GM21367 (cell line): ENCODE results near the gene MUC2.

Source experiments
- ATAC-seq: cut with Tn5 transposase; IDR thresholded peaks from one replicate; pipeline ENCODE4 v1.9.1; 2021; ENCODE audit not compliant: unreplicated experiment

Gene MUC2

DNA sequence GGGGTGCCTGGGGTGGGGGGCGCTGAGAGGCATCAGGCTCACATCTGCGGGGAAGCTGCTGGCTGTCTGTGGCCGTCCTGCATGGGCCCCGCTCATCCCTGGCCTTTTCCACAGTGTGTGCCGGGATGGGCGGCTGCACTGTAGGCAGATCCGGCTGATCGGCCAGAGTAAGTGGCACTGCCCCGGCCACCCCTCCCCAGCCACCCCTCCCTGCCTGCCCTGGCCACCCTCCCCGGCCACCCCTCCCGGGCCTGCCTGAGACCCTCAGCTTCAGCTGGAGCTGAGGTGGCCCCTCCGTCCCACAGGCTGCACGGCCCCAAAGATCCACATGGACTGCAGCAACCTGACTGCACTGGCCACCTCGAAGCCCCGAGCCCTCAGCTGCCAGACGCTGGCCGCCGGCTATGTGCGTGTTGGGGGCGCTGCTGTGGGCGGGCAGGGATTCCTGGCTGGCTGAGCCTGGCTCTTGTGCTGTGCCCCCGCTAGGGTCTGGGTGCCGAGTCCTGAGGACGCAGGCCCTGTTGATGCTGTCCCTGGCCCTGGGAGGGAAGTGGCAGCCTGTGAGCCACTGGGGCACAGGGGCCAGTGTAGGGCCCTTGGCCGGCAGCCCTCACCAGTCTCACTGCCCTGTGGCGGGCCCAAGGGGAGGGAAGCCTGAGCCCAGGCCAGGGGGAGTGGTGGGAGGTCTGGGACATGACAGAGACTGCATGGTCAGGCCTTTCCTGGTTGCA, 10.9 kb downstream of the MUC2 start:
- no peak for ATAC-seq

GRCh38 chr11:1086171-1087102, 11.8 kb downstream of the MUC2 start:
- ATAC-seq, result no peak

DNA sequence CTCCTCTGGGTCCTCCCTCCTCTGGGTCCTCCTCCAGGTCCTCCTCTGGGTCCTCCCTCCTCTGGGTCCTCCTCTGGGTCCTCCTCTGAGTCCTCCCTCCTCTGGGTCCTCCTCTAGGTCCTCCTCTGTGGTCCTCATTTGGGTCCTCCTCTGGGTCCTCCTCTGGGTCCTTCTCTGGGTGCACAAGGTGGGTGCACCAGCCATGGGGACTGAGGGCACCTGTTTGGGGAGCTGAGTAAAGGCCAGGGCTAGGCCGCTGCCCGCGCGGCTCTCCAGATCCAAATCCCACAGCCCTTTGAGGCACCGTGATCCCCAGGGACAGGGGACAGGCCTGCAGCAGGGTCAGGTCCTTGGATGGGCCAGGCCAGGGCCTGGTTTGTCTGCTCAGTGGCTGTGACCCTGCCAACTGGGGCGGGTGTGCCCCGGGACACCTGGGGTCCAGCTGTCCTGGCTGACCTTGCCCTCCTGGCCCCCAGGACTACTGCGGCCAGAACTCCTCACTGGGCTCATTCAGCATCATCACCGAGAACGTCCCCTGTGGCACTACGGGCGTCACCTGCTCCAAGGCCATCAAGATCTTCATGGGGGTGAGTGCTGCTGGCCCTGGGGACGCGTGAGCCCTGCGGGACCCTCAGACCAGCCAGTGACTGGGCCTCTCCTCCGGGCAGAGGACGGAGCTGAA, 12.7 kb downstream of the MUC2 start:
- ATAC-seq, result no peak

- ATAC-seq, result no peak
Measured at GRCh38 chr11:1087961-1088926, 13.6 kb downstream of the MUC2 start.

DNA sequence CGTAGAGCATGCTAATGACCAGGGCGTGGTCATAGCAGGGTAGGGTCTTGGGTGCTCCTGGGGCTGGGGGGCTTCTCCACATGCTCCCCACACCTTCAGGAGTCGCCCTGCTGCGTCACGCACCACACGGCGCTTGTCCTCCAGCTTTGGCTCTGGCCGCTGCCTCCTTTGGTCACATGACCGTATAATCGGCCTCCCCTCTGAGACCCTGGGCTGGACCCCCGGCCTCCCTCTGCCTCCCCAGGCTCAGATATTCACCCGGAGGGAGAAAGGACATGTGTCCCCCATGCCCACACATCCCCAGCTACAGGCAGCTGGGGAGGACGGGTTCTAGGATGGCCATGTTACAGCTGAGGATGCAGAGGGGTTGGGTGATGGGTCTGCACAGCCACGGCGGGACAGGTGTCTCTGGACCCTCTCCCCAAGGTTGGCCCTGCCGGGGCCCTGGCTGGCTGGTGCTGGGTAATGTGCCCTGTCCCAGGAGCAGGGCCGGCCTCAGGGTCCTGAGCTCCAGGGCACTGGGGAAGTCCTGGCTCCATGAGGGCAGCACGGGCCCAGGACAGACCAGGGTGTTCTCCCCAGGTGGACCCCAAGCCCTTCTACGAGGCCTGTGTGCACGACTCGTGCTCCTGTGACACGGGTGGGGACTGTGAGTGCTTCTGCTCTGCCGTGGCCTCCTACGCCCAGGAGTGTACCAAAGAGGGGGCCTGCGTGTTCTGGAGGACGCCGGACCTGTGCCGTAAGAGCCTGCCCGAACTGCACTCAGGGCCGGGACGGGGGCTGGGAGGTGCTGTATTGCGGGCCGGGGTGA, 14.5 kb downstream of the MUC2 start:
- ATAC-seq, result no peak

GRCh38 chr11:1089738-1090599, 15.3 kb downstream of the MUC2 start:
- no peak for ATAC-seq

GRCh38 chr11:1090600-1091331, 16.1 kb downstream of the MUC2 start:
- ATAC-seq, result no peak

- no peak for ATAC-seq
Measured at GRCh38 chr11:1091332-1092083, 16.8 kb downstream of the MUC2 start.

- no peak for ATAC-seq
Measured at GRCh38 chr11:1092145-1092670, 17.5 kb downstream of the MUC2 start.

- no peak for ATAC-seq
Measured at GRCh38 chr11:1092919-1093318, 18.2 kb downstream of the MUC2 start.

DNA sequence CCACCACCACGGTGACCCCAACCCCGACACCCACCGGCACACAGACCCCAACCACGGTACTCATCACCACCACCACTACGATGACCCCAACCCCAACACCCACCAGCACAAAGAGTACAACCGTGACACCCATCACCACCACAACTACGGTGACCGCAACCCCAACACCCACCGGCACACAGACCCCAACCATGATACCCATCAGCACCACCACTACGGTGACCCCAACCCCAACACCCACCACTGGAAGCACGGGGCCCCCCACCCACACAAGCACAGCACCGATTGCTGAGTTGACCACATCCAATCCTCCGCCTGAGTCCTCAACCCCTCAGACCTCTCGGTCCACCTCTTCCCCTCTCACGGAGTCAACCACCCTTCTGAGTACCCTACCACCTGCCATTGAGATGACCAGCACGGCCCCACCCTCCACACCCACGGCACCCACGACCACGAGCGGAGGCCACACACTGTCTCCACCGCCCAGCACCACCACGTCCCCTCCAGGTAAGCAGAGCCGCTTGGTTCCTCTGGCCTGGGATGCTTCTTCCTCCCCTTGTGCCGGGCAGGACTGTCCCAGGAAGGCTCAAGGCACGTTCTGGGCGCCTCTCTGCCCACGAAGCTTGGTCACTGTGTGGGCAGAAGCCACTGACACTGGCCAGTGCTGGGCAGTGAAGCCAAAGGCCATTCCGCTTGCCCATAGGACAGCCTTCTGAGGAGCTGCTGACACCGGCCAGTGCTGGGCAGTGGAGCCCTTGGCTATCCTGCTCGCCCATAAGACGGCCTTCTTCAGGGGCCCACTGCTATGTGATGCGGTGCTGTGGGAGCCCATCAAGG, 25.1 kb downstream of the MUC2 start:
- no peak for ATAC-seq

- no peak for ATAC-seq
Measured at GRCh38 chr11:1100417-1101245, 26.0 kb downstream of the MUC2 start.

GRCh38 chr11:1101318-1102089, 26.8 kb downstream of the MUC2 start:
- ATAC-seq, result no peak

GRCh38 chr11:1102221-1102971, 27.7 kb downstream of the MUC2 start:
- ATAC-seq, result no peak
